ENCODE measurements around the gene WDR48. TPM values are rescaled to one million over a fixed set of nuclear protein-coding genes. Genes with fewer than 3 reads are reported as not detected.

WDR48 gene
- total RNA-seq, 4 donors from 2014 or later = 27.4 to 47.2 (median 38.0) TPM

- 30 to 45% methylated on average over 2 to 3 of the region's 3 CpGs for WGBS, 2 donors (ENCODE audit: low coverage in 1 of 2)
- H3K27me3 ChIP-seq = no peaks in the 10 kb centered on the region
- TF ChIP-seq POLR2AphosphoS5 (IDR thresholded peaks at IDR 0.05) (no peak), POLR2A (IDR thresholded peaks at IDR 0.05) (no peak), CTCF (IDR thresholded peaks at IDR 0.05) (no peak)
- peak overlapping the region in 3 of 4 donors; percentile 24 to 61 (median 42) for H3K27ac ChIP-seq
- ATAC-seq = no peak
- peaks cover 0 to 33% (median 0%) of the 10 kb centered on the region in 3 donors for H3K4me1 ChIP-seq
- peaks cover 0 to 93% of the 10 kb centered on the region in 2 donors for H3K36me3 ChIP-seq
- no peaks in the 10 kb centered on the region for H3K9me3 ChIP-seq
- H3K4me3 ChIP-seq = no peak overlapping the region
Measured at GRCh38 chr3:39096775-39097174, 45.0 kb downstream of the WDR48 start.

GRCh38 chr3:39097716-39098472 lies 46.1 kb downstream of the WDR48 start:
- H3K36me3 ChIP-seq = peaks cover 0 to 91% of the 10 kb centered on the region in 2 donors
- no peaks in the 10 kb centered on the region for H3K27me3 ChIP-seq
- ATAC-seq = no peak
- no peak overlapping the region for H3K27ac ChIP-seq
- TF ChIP-seq POLR2AphosphoS5 (IDR thresholded peaks at IDR 0.05) (no peak), POLR2A (IDR thresholded peaks at IDR 0.05) (no peak), CTCF (IDR thresholded peaks at IDR 0.05) (no peak), EP300 (IDR thresholded peaks at IDR 0.05) (no peak)
- H3K9me3 ChIP-seq = no peaks in the 10 kb centered on the region
- peaks cover 0 to 43% (median 0%) of the 10 kb centered on the region in 3 donors for H3K4me1 ChIP-seq
- 47 to 60% methylated on average over 1 to 3 of the region's 8 CpGs for WGBS, 2 donors (ENCODE audit: low coverage in 1 of 2)
- no peak overlapping the region for H3K4me3 ChIP-seq

- Histone ChIP-seq H3K4me3 (no peak overlapping the region), H3K4me1 (peaks cover 0 to 49% (median 3%) of the 10 kb centered on the region in 3 donors), H3K9me3 (no peaks in the 10 kb centered on the region), H3K27me3 (no peaks in the 10 kb centered on the region), H3K27ac (no peak overlapping the region), H3K36me3 (peaks cover 0 to 85% of the 10 kb centered on the region in 2 donors)
- TF ChIP-seq CTCF (IDR thresholded peaks at IDR 0.05) = no peak
- no peak for TF ChIP-seq POLR2AphosphoS5 (IDR thresholded peaks at IDR 0.05)
- no peak for TF ChIP-seq EP300 (IDR thresholded peaks at IDR 0.05)
- no peak for TF ChIP-seq POLR2A (IDR thresholded peaks at IDR 0.05)
- no peak for ATAC-seq
- 94% methylated on average over 3 of the region's 8 CpGs; no CpG with 5 or more reads in 1 of the 2 donors for WGBS, 2 donors (ENCODE audit: low coverage in 1 of 2)
Measured at GRCh38 chr3:39098473-39099000, 46.7 kb downstream of the WDR48 start.

- H3K36me3 ChIP-seq = peaks cover 0 to 78% of the 10 kb centered on the region in 2 donors
- no peak for TF ChIP-seq EP300 (IDR thresholded peaks at IDR 0.05)
- no peak for TF ChIP-seq CTCF (IDR thresholded peaks at IDR 0.05)
- TF ChIP-seq POLR2A (IDR thresholded peaks at IDR 0.05) = no peak
- TF ChIP-seq POLR2AphosphoS5 (IDR thresholded peaks at IDR 0.05) = no peak
Measured at GRCh38 chr3:39099242-39099641, 47.4 kb downstream of the WDR48 start.

More at GRCh38 chr3:39099242-39099641, 47.4 kb downstream of the WDR48 start:
- no peaks in the 10 kb centered on the region for H3K9me3 ChIP-seq
- H3K27ac ChIP-seq = peak overlapping the region in 1 of 4 donors; percentile 14
- H3K27me3 ChIP-seq = no peaks in the 10 kb centered on the region
- peaks cover 0 to 56% (median 3%) of the 10 kb centered on the region in 3 donors for H3K4me1 ChIP-seq
- H3K4me3 ChIP-seq = no peak overlapping the region
- WGBS, 2 donors (ENCODE audit: low coverage in 1 of 2) = no CpG with 5 or more reads among the region's 1 CpG
- ATAC-seq = no peak
